SK-N-SH (cell line): ENCODE measurements around the gene GALNT17. TPM values are rescaled to one million over a fixed set of nuclear protein-coding genes. Genes with fewer than 3 reads are reported as not detected.

Experiments used
- CTCF ChIA-PET: fragments of 300-600, 350-600 bp; formaldehyde crosslinking; extraction: SDS; loops from one replicate; lab custom pipeline; 2021; lab: Yijun Ruan, JAX
- POLR2A ChIA-PET: fragments of 350-600 bp; sonication (Branson Sonifier 250); formaldehyde crosslinking; extraction: SDS; loops from one replicate; lab custom pipeline; 2020; ENCODE audit warnings: antibody characterized with exemption, inconsistent platforms; lab: Yijun Ruan, JAX
- DNase-seq: peaks from one replicate; pipeline ENCODE4 v3.0.0; 2012
- H2AFZ ChIP-seq: fragments of 200-600 bp; sonication (generic); 2 replicates; pipeline ENCODE4 v1.8.1; 2016; ENCODE audit warnings: antibody characterized with exemption, mild to moderate bottlenecking, low read depth
- H3F3A ChIP-seq: fragments of 200-600 bp; sonication (generic); replicated peaks from 2 replicates; pipeline ENCODE3; 2016; ENCODE audit warnings: antibody characterized with exemption, mild to moderate bottlenecking; ENCODE audit not compliant: insufficient read depth
- H3K27ac ChIP-seq, 2 experiments: fragments of 200-500 bp in 1 of 2; fragments of 200-600 bp in 1 of 2; sonication (Bioruptor generic) in 1 of 2; sonication (generic), shearing (Covaris generic) in 1 of 2; 2 replicates each; pipeline versions ENCODE4 v1.5.1 to v1.6.1; 2014 to 2016; ENCODE audit warnings: low read depth in 2 of 2, inconsistent platforms in 1 of 2, low read length in 1 of 2, mild to moderate bottlenecking in 1 of 2, mixed read lengths in 1 of 2
- H3K27me3 ChIP-seq: fragments of 200-600 bp; sonication (generic), shearing (Covaris generic); 2 replicates; pipeline ENCODE4 v1.6.1; 2016; ENCODE audit warnings: mixed run types; ENCODE audit not compliant: insufficient read depth
- H3K36me3 ChIP-seq, 2 experiments: fragments of 200-500 bp in 1 of 2; fragments of 200-600 bp in 1 of 2; sonication (Bioruptor generic) in 1 of 2; sonication (generic) in 1 of 2; replicated peaks in 1 of 2; 2 replicates each; pipeline versions ENCODE3 to v1.5.1; 2014 to 2016; ENCODE audit warnings: low read length in 1 of 2, mild to moderate bottlenecking in 1 of 2; ENCODE audit not compliant: insufficient read depth in 2 of 2, control insufficient read depth in 1 of 2
- H3K4me1 ChIP-seq, 2 experiments: fragments of 200-500 bp in 1 of 2; fragments of 200-600 bp in 1 of 2; sonication (Bioruptor generic) in 1 of 2; sonication (generic), shearing (Covaris generic) in 1 of 2; 2 replicates each; pipeline versions ENCODE4 v1.5.1 to v1.6.1; 2014 to 2016; ENCODE audit warnings: low read depth in 1 of 2, low read length in 1 of 2, mixed run types in 1 of 2; ENCODE audit not compliant: insufficient read depth in 2 of 2, control insufficient read depth in 1 of 2
- H3K4me2 ChIP-seq: fragments of 200-600 bp; sonication (generic), shearing (Covaris generic); 2 replicates; pipeline ENCODE4 v1.6.1; 2017; ENCODE audit warnings: mixed run types
- H3K4me3 ChIP-seq, 2 experiments: fragments of 200-500 bp in 1 of 2; fragments of 200-600 bp in 1 of 2; sonication (Bioruptor generic) in 1 of 2; sonication (generic), shearing (Covaris generic) in 1 of 2; 2 replicates each; pipeline versions ENCODE4 v1.5.1 to v1.8.1; 2014 to 2016; ENCODE audit warnings: low read depth in 2 of 2, inconsistent platforms in 1 of 2, low read length in 1 of 2, mild to moderate bottlenecking in 1 of 2, mixed read lengths in 1 of 2, moderate library complexity in 1 of 2
- H3K79me2 ChIP-seq: fragments of 200-600 bp; sonication (generic); 2 replicates; pipeline ENCODE4 v1.8.1; 2017; ENCODE audit warnings: mild to moderate bottlenecking; ENCODE audit not compliant: insufficient read depth
- H3K9ac ChIP-seq: fragments of 200-600 bp; sonication (generic); 2 replicates; pipeline ENCODE4 v1.6.1; 2017; ENCODE audit warnings: mixed run types
- H3K9me2 ChIP-seq: fragments of 200-600 bp; sonication (generic); 2 replicates; pipeline ENCODE4 v1.6.1; 2017; ENCODE audit warnings: mixed run types
- H3K9me3 ChIP-seq: fragments of 200-600 bp; sonication (generic); 2 replicates; pipeline ENCODE4 v1.6.1; 2017; ENCODE audit warnings: mixed run types, mild to moderate bottlenecking, moderate library complexity
- H4K20me1 ChIP-seq: fragments of 200-600 bp; sonication (generic); 2 replicates; pipeline ENCODE4 v1.6.1; 2017; ENCODE audit warnings: mild to moderate bottlenecking, mixed run types; ENCODE audit not compliant: insufficient read depth
- CHD2 ChIP-seq: fragments of 150-350 bp; IDR thresholded peaks from 2 replicates; pipeline ENCODE4 v1.6.1; 2018; ENCODE audit warnings: low read length; ENCODE audit not compliant: partially characterized antibody
- ELF1 ChIP-seq: IDR thresholded peaks from 2 replicates; pipeline ENCODE4 v1.4.0; 2012
- FOSL2 ChIP-seq: IDR thresholded peaks from 2 replicates; pipeline ENCODE4 v1.4.0; 2012; ENCODE audit warnings: low read depth, mild to moderate bottlenecking, moderate library complexity, borderline replicate concordance
- FOXM1 ChIP-seq: IDR thresholded peaks from 2 replicates; pipeline ENCODE4 v1.4.0; 2012; ENCODE audit warnings: low read depth, mild to moderate bottlenecking
- IRF3 ChIP-seq: fragments of 150-350 bp; IDR thresholded peaks from 2 replicates; pipeline ENCODE4 v1.6.1; 2016; ENCODE audit warnings: mild to moderate bottlenecking, low read depth, low read length
- JUND ChIP-seq: IDR thresholded peaks from 2 replicates; pipeline ENCODE4 v1.4.0; 2012
- NFIC ChIP-seq: IDR thresholded peaks from 2 replicates; pipeline ENCODE4 v1.4.0; 2012; ENCODE audit warnings: borderline replicate concordance
- POLR2AphosphoS5 ChIP-seq: IDR thresholded peaks from 2 replicates; pipeline ENCODE4 v1.6.1; 2012; ENCODE audit warnings: low read depth, low read length
- RAD21 ChIP-seq: IDR thresholded peaks from 2 replicates; pipeline ENCODE4 v1.6.1; 2012; ENCODE audit warnings: mild to moderate bottlenecking, low read length
- RCOR1 ChIP-seq: fragments of 150-350 bp; IDR thresholded peaks from 2 replicates; pipeline ENCODE4 v1.6.1; 2017; ENCODE audit warnings: antibody characterized with exemption, low read length
- RFX5 ChIP-seq: IDR thresholded peaks from 2 replicates; pipeline ENCODE4 v1.6.1; 2012; ENCODE audit warnings: mild to moderate bottlenecking, improper control_type of control experiment, low read length
- RXRA ChIP-seq: IDR thresholded peaks from 2 replicates; pipeline ENCODE4 v1.4.0; 2012; ENCODE audit warnings: low read depth, mild to moderate bottlenecking, borderline replicate concordance
- SIN3A ChIP-seq: IDR thresholded peaks from 2 replicates; pipeline ENCODE4 v1.6.1; 2012; ENCODE audit warnings: low read depth, mild to moderate bottlenecking, low read length, moderate library complexity, borderline replicate concordance
- TAF1 ChIP-seq: IDR thresholded peaks from 2 replicates; pipeline ENCODE4 v1.6.1; 2012; ENCODE audit warnings: low read depth, mild to moderate bottlenecking, low read length, moderate library complexity, borderline replicate concordance
- TCF12 ChIP-seq: IDR thresholded peaks from 2 replicates; pipeline ENCODE4 v1.4.0; 2012
- TEAD4 ChIP-seq: IDR thresholded peaks from 2 replicates; pipeline ENCODE4 v1.4.0; 2012; ENCODE audit warnings: mild to moderate bottlenecking, borderline replicate concordance; ENCODE audit not compliant: insufficient read depth
- USF1 ChIP-seq: IDR thresholded peaks from 2 replicates; pipeline ENCODE4 v1.4.0; 2012; ENCODE audit warnings: low read depth, borderline replicate concordance
- YY1 ChIP-seq: IDR thresholded peaks from 2 replicates; pipeline ENCODE4 v1.4.0; 2012; ENCODE audit warnings: low read depth, mild to moderate bottlenecking
- WGBS: methylation state at CpG from one replicate; pipeline ENCODE4 v1.1.6; 2017; ENCODE audit warnings: low lambda C conversion rate; 5-methylcytosine and 5-hydroxymethylcytosine counted together
- polyA plus RNA-seq, 3 experiments: library from polyadenylated mRNA; depleted of rRNA; stranded (reverse); fragments of >200 nt; gene quantifications; 2 replicates each; pipeline ENCODE4 v1.2.3, GENCODE V29; 2012
- TF ChIP-seq, protein P1 (sequence below): IDR thresholded peaks from 2 replicates; pipeline ENCODE4; 2012
- TF ChIP-seq, protein P2 (sequence below): fragments of 200-600 bp; sonication (generic); IDR thresholded peaks from 2 replicates; pipeline ENCODE4 v1.6.1; 2017; ENCODE audit warnings: antibody characterized with exemption, mild to moderate bottlenecking, moderate library complexity

Gene GALNT17
- polyA plus RNA-seq, 1 of the 3 experiments (the other 2 are of a cell fraction): not detected

DNA sequence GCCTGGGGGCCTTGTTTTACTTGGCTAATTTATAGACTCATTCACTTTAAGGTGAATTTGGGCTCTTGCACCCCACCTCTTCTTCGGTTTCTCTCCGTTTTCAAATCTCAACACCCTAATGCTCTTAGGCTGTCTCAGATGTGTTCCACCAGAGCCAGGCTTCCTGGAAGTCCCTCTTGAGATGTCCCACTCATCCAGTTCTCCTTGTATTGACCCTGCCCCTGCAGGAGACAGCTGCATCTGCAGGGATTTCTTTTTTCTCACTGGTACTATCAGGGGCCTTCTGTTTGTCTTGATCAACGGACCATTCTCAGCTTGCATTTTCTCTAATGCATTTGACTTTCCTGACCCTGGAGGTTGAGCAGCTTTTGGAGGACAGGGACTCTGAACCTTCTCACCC is 279.5 kb downstream of the GALNT17 start:
- 0 out of 2 replicates have a peak, but pooled peaks cover 3% of the 10 kb centered on the region for H3K9me3 ChIP-seq
- H3K79me2 ChIP-seq: no peaks in the 10 kb centered on the region
- no peak overlapping the region for H3K27ac ChIP-seq
- H4K20me1 ChIP-seq: no peaks in the 10 kb centered on the region
- H3K4me1 ChIP-seq: no peaks in the 10 kb centered on the region
- ChIA-PET CTCF (no interaction called here), POLR2A (no interaction called here)
- H3F3A ChIP-seq: no peaks in the 10 kb centered on the region
- H3K27me3 ChIP-seq: no peaks in the 10 kb centered on the region
- 9% methylated on average over 3 of the region's 3 CpGs for WGBS
- H3K9me2 ChIP-seq: no peaks in the 10 kb centered on the region
- H3K9ac ChIP-seq: no peak overlapping the region
- H3K4me2 ChIP-seq: no peak overlapping the region
- no peak for DNase-seq
- TF ChIP-seq FOSL2: no peak
- no peak for TF ChIP-seq TEAD4
- TF ChIP-seq SIN3A: no peak
- TF ChIP-seq YY1: no peak
- TF ChIP-seq JUND: no peak
- TF ChIP-seq POLR2AphosphoS5: no peak
- no peak for TF ChIP-seq IRF3
- no peak for TF ChIP-seq TCF12
- no peak for TF ChIP-seq RCOR1
- TF ChIP-seq FOXM1: no peak
- no peak for TF ChIP-seq RXRA
- TF ChIP-seq TAF1: no peak
- no peak for TF ChIP-seq RAD21
- TF ChIP-seq, protein P1, sequence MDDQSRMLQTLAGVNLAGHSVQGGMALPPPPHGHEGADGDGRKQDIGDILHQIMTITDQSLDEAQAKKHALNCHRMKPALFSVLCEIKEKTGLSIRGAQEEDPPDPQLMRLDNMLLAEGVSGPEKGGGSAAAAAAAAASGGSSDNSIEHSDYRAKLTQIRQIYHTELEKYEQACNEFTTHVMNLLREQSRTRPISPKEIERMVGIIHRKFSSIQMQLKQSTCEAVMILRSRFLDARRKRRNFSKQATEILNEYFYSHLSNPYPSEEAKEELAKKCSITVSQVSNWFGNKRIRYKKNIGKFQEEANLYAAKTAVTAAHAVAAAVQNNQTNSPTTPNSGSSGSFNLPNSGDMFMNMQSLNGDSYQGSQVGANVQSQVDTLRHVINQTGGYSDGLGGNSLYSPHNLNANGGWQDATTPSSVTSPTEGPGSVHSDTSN: no peak
- no peak for TF ChIP-seq CHD2
- TF ChIP-seq, protein P2, sequence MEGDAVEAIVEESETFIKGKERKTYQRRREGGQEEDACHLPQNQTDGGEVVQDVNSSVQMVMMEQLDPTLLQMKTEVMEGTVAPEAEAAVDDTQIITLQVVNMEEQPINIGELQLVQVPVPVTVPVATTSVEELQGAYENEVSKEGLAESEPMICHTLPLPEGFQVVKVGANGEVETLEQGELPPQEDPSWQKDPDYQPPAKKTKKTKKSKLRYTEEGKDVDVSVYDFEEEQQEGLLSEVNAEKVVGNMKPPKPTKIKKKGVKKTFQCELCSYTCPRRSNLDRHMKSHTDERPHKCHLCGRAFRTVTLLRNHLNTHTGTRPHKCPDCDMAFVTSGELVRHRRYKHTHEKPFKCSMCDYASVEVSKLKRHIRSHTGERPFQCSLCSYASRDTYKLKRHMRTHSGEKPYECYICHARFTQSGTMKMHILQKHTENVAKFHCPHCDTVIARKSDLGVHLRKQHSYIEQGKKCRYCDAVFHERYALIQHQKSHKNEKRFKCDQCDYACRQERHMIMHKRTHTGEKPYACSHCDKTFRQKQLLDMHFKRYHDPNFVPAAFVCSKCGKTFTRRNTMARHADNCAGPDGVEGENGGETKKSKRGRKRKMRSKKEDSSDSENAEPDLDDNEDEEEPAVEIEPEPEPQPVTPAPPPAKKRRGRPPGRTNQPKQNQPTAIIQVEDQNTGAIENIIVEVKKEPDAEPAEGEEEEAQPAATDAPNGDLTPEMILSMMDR: no peak
- TF ChIP-seq ELF1: no peak
- TF ChIP-seq RFX5: no peak
- TF ChIP-seq USF1: no peak
- TF ChIP-seq NFIC: no peak
- no peak overlapping the region for H2AFZ ChIP-seq
- no peaks in the 10 kb centered on the region for H3K36me3 ChIP-seq
- no peak overlapping the region for H3K4me3 ChIP-seq
